Vagina (tissue), 2 donors: ENCODE measurements around the gene PAPOLB. TPM values are rescaled to one million over a fixed set of nuclear protein-coding genes. Genes with fewer than 3 reads are reported as not detected.

ENCODE experiments used
- DNase-seq, 2 donors: peaks; one replicate each; pipeline ENCODE4 v3.0.0-alpha.2; 2017; ENCODE audit errors: extremely low spot score in 2 of 2
- H3K27ac ChIP-seq: fragments of 200-600 bp; sonication (generic); one replicate; pipeline ENCODE4 v1.5.1; 2019
- H3K27me3 ChIP-seq: fragments of 200-600 bp; sonication (generic); one replicate; pipeline ENCODE4 v1.5.1; 2019
- H3K36me3 ChIP-seq, 2 donors: fragments of 200-600 bp; sonication (generic); one replicate each; pipeline ENCODE4 v1.5.1; 2017 to 2019
- H3K4me1 ChIP-seq: fragments of 200-600 bp; sonication (generic); one replicate; pipeline ENCODE4 v1.5.1; 2019
- H3K4me3 ChIP-seq, 2 donors: fragments of 200-600 bp; sonication (generic); 1 replicate in 1 of 2; 2 replicates in 1 of 2; pipeline ENCODE4 v1.5.1; 2016 to 2019
- H3K9me3 ChIP-seq: fragments of 200-600 bp; sonication (generic); one replicate; pipeline ENCODE4 v1.5.1; 2019
- POLR2A ChIP-seq, 2 donors: fragments of 450-650 bp; IDR thresholded peaks; one replicate each; pipeline ENCODE4 v1.6.1; 2017; ENCODE audit warnings: antibody characterized with exemption in 2 of 2, mild to moderate bottlenecking in 2 of 2, moderate library complexity in 2 of 2
- POLR2AphosphoS5 ChIP-seq, 2 donors: sonication (generic); formaldehyde crosslinking; IDR thresholded peaks; one replicate each; pipeline ENCODE4 v1.9.0; 2017; ENCODE audit warnings: antibody characterized with exemption in 2 of 2, mild to moderate bottlenecking in 2 of 2, low read depth in 1 of 2; ENCODE audit not compliant: insufficient read depth in 1 of 2
- intact Hi-C: fragments of 100-400 bp; cut with DNase I; formaldehyde crosslinking; loops from one replicate; pipeline ENCODE4 v1.15.1; 2023
- small RNA-seq: library from RNA; depleted of rRNA; stranded (forward); fragments of <200 nt; gene quantifications from one replicate; pipeline ENCODE3, GENCODE V24; 2016
- total RNA-seq: library from RNA; depleted of rRNA; stranded (reverse); fragments of >200 nt; gene quantifications from one replicate; pipeline ENCODE4 v1.2.3, GENCODE V29; 2016
- TF ChIP-seq, protein P1 (sequence below), 3 experiments: fragments of 450-650 bp in 2 of 3; fragments of 200-600 bp in 1 of 3; sonication (generic) in 1 of 3; IDR thresholded peaks; one replicate each; pipeline ENCODE4 v1.5.1; 2017 to 2019; ENCODE audit warnings: antibody characterized with exemption in 3 of 3, mild to moderate bottlenecking in 2 of 3, moderate library complexity in 2 of 3

Gene PAPOLB
- total RNA-seq, 1 donor from 2014 or later: not detected

DNA sequence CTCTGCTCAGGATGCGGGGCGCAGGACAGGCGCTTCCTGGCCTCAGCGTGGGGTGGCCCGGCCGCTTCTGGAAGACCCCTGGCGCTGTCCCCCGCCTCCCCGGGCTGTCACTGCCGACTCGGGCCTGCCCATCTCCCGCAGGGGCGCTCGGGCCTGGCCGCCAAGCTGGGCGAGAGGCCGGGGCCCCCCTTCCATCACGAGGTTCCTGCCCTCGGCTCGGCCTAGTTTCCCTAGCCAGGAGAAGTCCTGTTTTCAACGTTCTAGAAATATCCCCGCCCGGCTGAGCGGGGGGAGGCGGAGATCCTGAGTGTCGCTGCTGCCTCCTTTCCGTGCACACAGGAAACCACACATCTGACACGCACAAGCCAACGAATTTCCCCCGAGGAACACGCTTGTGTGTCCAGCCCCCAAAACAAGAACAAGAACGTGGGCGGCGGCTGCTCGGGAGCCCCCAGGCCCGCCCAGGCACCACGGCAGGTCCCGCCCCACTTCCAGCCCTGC, 52.7 kb downstream of the PAPOLB start:
- no peak for DNase-seq
- no peak overlapping the region for H3K27ac ChIP-seq
- H3K27me3 ChIP-seq: no peaks in the 10 kb centered on the region
- H3K36me3 ChIP-seq: no peaks in the 10 kb centered on the region
- H3K9me3 ChIP-seq: no peaks in the 10 kb centered on the region
- H3K4me3 ChIP-seq: no peak overlapping the region
- TF ChIP-seq POLR2AphosphoS5 (IDR thresholded peaks at IDR 0.05; ENCODE audit: insufficient read depth in 1 of 2, low read depth in 1 of 2) (peak in 1 of 2 donors; percentile 24), POLR2A (IDR thresholded peaks at IDR 0.05) (no peak)
- TF ChIP-seq, protein P1, sequence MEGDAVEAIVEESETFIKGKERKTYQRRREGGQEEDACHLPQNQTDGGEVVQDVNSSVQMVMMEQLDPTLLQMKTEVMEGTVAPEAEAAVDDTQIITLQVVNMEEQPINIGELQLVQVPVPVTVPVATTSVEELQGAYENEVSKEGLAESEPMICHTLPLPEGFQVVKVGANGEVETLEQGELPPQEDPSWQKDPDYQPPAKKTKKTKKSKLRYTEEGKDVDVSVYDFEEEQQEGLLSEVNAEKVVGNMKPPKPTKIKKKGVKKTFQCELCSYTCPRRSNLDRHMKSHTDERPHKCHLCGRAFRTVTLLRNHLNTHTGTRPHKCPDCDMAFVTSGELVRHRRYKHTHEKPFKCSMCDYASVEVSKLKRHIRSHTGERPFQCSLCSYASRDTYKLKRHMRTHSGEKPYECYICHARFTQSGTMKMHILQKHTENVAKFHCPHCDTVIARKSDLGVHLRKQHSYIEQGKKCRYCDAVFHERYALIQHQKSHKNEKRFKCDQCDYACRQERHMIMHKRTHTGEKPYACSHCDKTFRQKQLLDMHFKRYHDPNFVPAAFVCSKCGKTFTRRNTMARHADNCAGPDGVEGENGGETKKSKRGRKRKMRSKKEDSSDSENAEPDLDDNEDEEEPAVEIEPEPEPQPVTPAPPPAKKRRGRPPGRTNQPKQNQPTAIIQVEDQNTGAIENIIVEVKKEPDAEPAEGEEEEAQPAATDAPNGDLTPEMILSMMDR (IDR thresholded peaks at IDR 0.05): no peak
- intact Hi-C loops: no loop called here
- no peaks in the 10 kb centered on the region for H3K4me1 ChIP-seq

DNA sequence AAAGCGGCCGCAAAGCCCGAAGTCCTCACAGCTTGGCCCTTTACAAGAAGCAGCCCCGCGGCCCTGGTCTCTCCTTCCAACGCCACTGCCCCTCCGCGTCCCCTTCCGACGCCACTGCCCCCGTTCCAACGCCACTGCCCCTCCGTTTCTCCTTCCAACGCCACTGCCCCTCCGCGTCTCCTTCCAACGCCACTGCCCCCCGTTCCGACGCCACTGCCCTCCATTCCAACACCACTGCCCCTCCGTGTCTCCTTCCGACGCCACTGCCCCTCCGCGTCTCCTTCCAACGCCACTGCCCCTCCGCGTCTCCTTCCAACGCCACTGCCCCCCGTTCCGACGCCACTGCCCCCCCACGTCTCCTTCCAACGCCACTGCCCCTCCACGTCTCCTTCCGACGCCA, 53.3 kb downstream of the PAPOLB start:
- H3K9me3 ChIP-seq: no peaks in the 10 kb centered on the region
- no peaks in the 10 kb centered on the region for H3K27me3 ChIP-seq
- H3K4me3 ChIP-seq: no peak overlapping the region
- no peak for TF ChIP-seq POLR2AphosphoS5 (IDR thresholded peaks at IDR 0.05; ENCODE audit: insufficient read depth in 1 of 2, low read depth in 1 of 2)
- no peaks in the 10 kb centered on the region for H3K36me3 ChIP-seq
- peak overlapping the region; percentile 44 for H3K27ac ChIP-seq
- H3K4me1 ChIP-seq: no peaks in the 10 kb centered on the region
- intact Hi-C loops: no loop called here
- DNase-seq: no peak

DNA sequence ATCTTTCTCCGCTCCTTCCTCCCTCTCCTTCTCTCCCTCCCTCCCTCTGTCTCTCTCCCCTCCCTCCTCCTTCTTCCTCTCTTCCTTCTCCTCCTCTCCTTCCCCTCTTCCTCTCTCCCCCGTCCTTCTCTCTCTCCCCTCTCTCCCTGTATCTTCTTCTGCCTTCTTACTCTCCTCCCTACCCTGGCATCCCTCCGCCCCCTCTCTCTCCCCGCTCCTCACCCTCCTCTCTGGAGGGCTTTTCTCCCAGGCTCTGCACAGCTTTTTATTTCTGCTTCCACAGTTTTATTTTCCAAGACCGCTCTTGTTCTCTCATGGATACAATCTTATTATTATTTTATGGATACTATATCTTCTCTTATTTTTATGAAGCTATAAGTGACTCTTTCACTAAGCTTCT, 53.8 kb downstream of the PAPOLB start:
- DNase-seq: no peak

More for the DNA sequence above, 53.8 kb downstream of the PAPOLB start:
- Histone ChIP-seq H3K27me3 (no peaks in the 10 kb centered on the region), H3K4me3 (no peak overlapping the region), H3K4me1 (no peaks in the 10 kb centered on the region), H3K36me3 (no peaks in the 10 kb centered on the region), H3K9me3 (no peaks in the 10 kb centered on the region), H3K27ac (peak overlapping the region; percentile 44)
- intact Hi-C loops: no loop called here
- no peak for TF ChIP-seq POLR2A (IDR thresholded peaks at IDR 0.05)
- TF ChIP-seq POLR2AphosphoS5 (IDR thresholded peaks at IDR 0.05; ENCODE audit: insufficient read depth in 1 of 2, low read depth in 1 of 2): no peak
- TF ChIP-seq, protein P1 (IDR thresholded peaks at IDR 0.05): no peak

Small RNA genes within 50 kb of the gene (small RNA-seq; reads per million reads assigned to genes)
- not detected for gene RF00019

Other genes starting within 250 kb of the PAPOLB start
- 28.5 TPM for gene FOXK1, start 179.7 kb downstream of the PAPOLB start, total RNA-seq
- gene AP5Z1, start 86.4 kb downstream of the PAPOLB start, total RNA-seq: 40.5 TPM
- gene RADIL, start 21.7 kb upstream of the PAPOLB start, total RNA-seq: 16.5 TPM
- not detected for gene MMD2, start 97.2 kb upstream of the PAPOLB start, total RNA-seq
- 9.3 TPM for gene RBAK, start 183.8 kb upstream of the PAPOLB start, total RNA-seq